ENCODE data around the gene ZNF649.

Gene ZNF649

GRCh38 chr19:51887522-51888498 is 17.0 kb downstream of the ZNF649 start, which contains the start of gene ZNF577:
Gene ZNF577, minus strand, starts transcription at chr19:51887951. Its CDS starts 7,569 bp downstream, at chr19:51880382.
- peak; percentile 84 for DNase-seq

- DNase-seq = no peak
These were observed 20.1 kb downstream of the ZNF649 start for GRCh38 chr19:51884713-51885112.

- no peak for DNase-seq
These were observed 22.3 kb downstream of the ZNF649 start for GRCh38 chr19:51882518-51882917.

GRCh38 chr19:51873097-51873496 is 31.7 kb downstream of the ZNF649 start:
- no peak for DNase-seq

- no peak for DNase-seq
These were observed 42.8 kb downstream of the ZNF649 start for GRCh38 chr19:51861870-51862622.

Data from T1000 (cell line).